H1 (cell line): Measurements from ENCODE around the gene CAMTA1. TPM values are rescaled to one million over a fixed set of nuclear protein-coding genes. Genes with fewer than 3 reads are reported as not detected.

Experiments
- CTCF ChIA-PET: fragments of 300-600 bp; sonication (Branson Sonifier 250); formaldehyde crosslinking; loops from one replicate; lab custom pipeline; 2021; ENCODE audit not compliant: partially characterized antibody; lab: Charles Lee
- POLR2A ChIA-PET: fragments of 300-600 bp; sonication (Branson Sonifier 250); formaldehyde crosslinking; loops from one replicate; lab custom pipeline; 2021; ENCODE audit warnings: inconsistent platforms; ENCODE audit not compliant: partially characterized antibody; lab: Charles Lee
- DNase-seq, 2 experiments: peaks; one replicate each; pipeline versions ENCODE4 v3.0.0 to v3.0.0-alpha.2; 2010 to 2022; ENCODE audit warnings: low spot score in 2 of 2, low read depth in 1 of 2, mixed read lengths in 1 of 2
- FAIRE-seq: peaks from 2 replicates; lab custom pipeline; 2011; peaks lifted over from hg19 to GRCh38; lab: Jason Lieb, UNC
- H2AFZ ChIP-seq: 2 replicates; pipeline ENCODE4 v1.8.1; 2012; ENCODE audit warnings: low read length, inconsistent platforms
- H2AK5ac ChIP-seq: 2 replicates; pipeline ENCODE4 v1.6.1; 2013; ENCODE audit warnings: low read depth, low read length
- H2BK120ac ChIP-seq: replicated peaks from 2 replicates; pipeline ENCODE3; 2013; ENCODE audit warnings: low read depth, low read length, inconsistent platforms
- H2BK12ac ChIP-seq: 2 replicates; pipeline ENCODE4 v1.6.1; 2013; ENCODE audit warnings: low read depth, low read length
- H2BK15ac ChIP-seq: 2 replicates; pipeline ENCODE4 v1.6.1; 2013; ENCODE audit warnings: low read length
- H2BK20ac ChIP-seq: 2 replicates; pipeline ENCODE4 v1.6.1; 2013; ENCODE audit warnings: low read length
- H2BK5ac ChIP-seq: 2 replicates; pipeline ENCODE4 v1.6.1; 2013; ENCODE audit warnings: low read depth, low read length
- H3K14ac ChIP-seq: 2 replicates; pipeline ENCODE4 v1.6.1; 2013; ENCODE audit warnings: inconsistent platforms; ENCODE audit not compliant: insufficient read length
- H3K18ac ChIP-seq: 2 replicates; pipeline ENCODE4 v1.6.1; 2013; ENCODE audit warnings: low read length; ENCODE audit errors: extremely low read depth
- H3K23ac ChIP-seq: 2 replicates; pipeline ENCODE4 v1.6.1; 2013; ENCODE audit warnings: inconsistent platforms; ENCODE audit not compliant: insufficient read length
- H3K23me2 ChIP-seq: 2 replicates; pipeline ENCODE4 v1.6.1; 2013; ENCODE audit warnings: low read depth, low read length
- H3K27ac ChIP-seq: 2 replicates; pipeline ENCODE4 v1.6.1; 2011; ENCODE audit warnings: low read depth, low read length, inconsistent platforms
- H3K27me3 ChIP-seq, 4 experiments: replicated peaks in 1 of 4; 1 replicate in 1 of 4; 2 replicates in 3 of 4; pipeline versions ENCODE4 v1.6.1 to v1.8.1; 2011 to 2013; ENCODE audit warnings: low read length in 3 of 4, mild to moderate bottlenecking in 3 of 4, inconsistent platforms in 2 of 4, mixed read lengths in 2 of 4, moderate library complexity in 1 of 4; ENCODE audit not compliant: control insufficient read depth in 3 of 4, insufficient read depth in 3 of 4; ENCODE audit errors: extremely low read depth in 1 of 4
- H3K36me3 ChIP-seq, 4 experiments: 2 replicates each; pipeline versions ENCODE4 v1.6.1 to v1.8.1; 2011 to 2013; ENCODE audit warnings: mild to moderate bottlenecking in 4 of 4, low read length in 3 of 4, moderate library complexity in 2 of 4, control low read depth in 1 of 4, inconsistent platforms in 1 of 4; ENCODE audit not compliant: insufficient read depth in 4 of 4, control insufficient read depth in 2 of 4
- H3K4ac ChIP-seq: replicated peaks from 2 replicates; pipeline ENCODE3; 2013; ENCODE audit warnings: low read length, low read depth, mixed read lengths, inconsistent platforms; ENCODE audit not compliant: insufficient read length
- H3K4me1 ChIP-seq, 4 experiments: replicated peaks in 1 of 4; 1 replicate in 1 of 4; 2 replicates in 3 of 4; pipeline versions ENCODE4 v1.6.1 to v1.8.1; 2011 to 2013; ENCODE audit warnings: low read length in 3 of 4, inconsistent platforms in 2 of 4, mixed read lengths in 1 of 4; ENCODE audit not compliant: insufficient read depth in 4 of 4, control insufficient read depth in 3 of 4
- H3K4me2 ChIP-seq, 2 experiments: 2 replicates each; pipeline versions ENCODE4 v1.6.1 to v1.8.1; 2011 to 2013; ENCODE audit warnings: low read depth in 2 of 2, low read length in 2 of 2, control low read depth in 1 of 2, inconsistent platforms in 1 of 2, mild to moderate bottlenecking in 1 of 2; ENCODE audit not compliant: insufficient read depth in 1 of 2
- H3K4me3 ChIP-seq, 4 experiments: fragments of 200-600, 300-600 bp in 1 of 4; sonication (generic), shearing (Covaris generic), sonication (Bioruptor Twin) in 1 of 4; 2 replicates each; pipeline versions ENCODE4 v1.5.1 to v1.8.1; 2011 to 2016; ENCODE audit warnings: low read length in 4 of 4, low read depth in 3 of 4, control low read depth in 2 of 4, inconsistent platforms in 2 of 4, mild to moderate bottlenecking in 2 of 4, mixed read lengths in 1 of 4, moderate library complexity in 1 of 4; ENCODE audit not compliant: insufficient read depth in 2 of 4; ENCODE audit errors: extremely low read depth in 1 of 4
- H3K56ac ChIP-seq: replicated peaks from 2 replicates; pipeline ENCODE3; 2013; ENCODE audit warnings: low read depth, mild to moderate bottlenecking, mixed read lengths, low read length, inconsistent platforms; ENCODE audit not compliant: insufficient read length
- H3K79me1 ChIP-seq: 2 replicates; pipeline ENCODE4 v1.6.1; 2013; ENCODE audit warnings: low read depth, low read length, control low read depth
- H3K79me2 ChIP-seq, 2 experiments: 2 replicates each; pipeline versions ENCODE4 v1.6.1 to v1.8.1; 2012 to 2013; ENCODE audit warnings: low read length in 2 of 2, mild to moderate bottlenecking in 2 of 2, inconsistent platforms in 1 of 2; ENCODE audit not compliant: insufficient read depth in 2 of 2, control insufficient read depth in 1 of 2
- H3K9ac ChIP-seq, 4 experiments: replicated peaks in 1 of 4; 1 replicate in 1 of 4; 2 replicates in 3 of 4; pipeline versions ENCODE4 v1.6.1 to v1.8.1; 2011 to 2013; ENCODE audit warnings: low read depth in 3 of 4, low read length in 3 of 4, control low read depth in 2 of 4, mild to moderate bottlenecking in 2 of 4, moderate library complexity in 2 of 4, inconsistent platforms in 1 of 4; ENCODE audit errors: extremely low read depth in 1 of 4
- H3K9me3 ChIP-seq, 2 experiments: 2 replicates each; pipeline versions ENCODE4 v1.6.1 to v1.8.1; 2012 to 2013; ENCODE audit warnings: mild to moderate bottlenecking in 2 of 2, moderate library complexity in 2 of 2, control low read depth in 1 of 2, inconsistent platforms in 1 of 2, low read depth in 1 of 2, low read length in 1 of 2, mixed read lengths in 1 of 2; ENCODE audit not compliant: insufficient read depth in 2 of 2
- H4K20me1 ChIP-seq, 2 experiments: replicated peaks in 1 of 2; 2 replicates each; pipeline versions ENCODE3 to v1.8.1; 2011 to 2013; ENCODE audit warnings: inconsistent platforms in 2 of 2, low read length in 2 of 2, mild to moderate bottlenecking in 1 of 2; ENCODE audit not compliant: insufficient read depth in 2 of 2, control insufficient read depth in 1 of 2
- H4K5ac ChIP-seq: 2 replicates; pipeline ENCODE4 v1.6.1; 2013; ENCODE audit warnings: low read length, low read depth, mixed read lengths, inconsistent platforms; ENCODE audit not compliant: insufficient read length
- H4K8ac ChIP-seq: 2 replicates; pipeline ENCODE4 v1.8.0; 2013; ENCODE audit warnings: mild to moderate bottlenecking, moderate library complexity, low read length, inconsistent platforms; ENCODE audit not compliant: insufficient read depth; ENCODE audit errors: extremely low read depth
- H4K91ac ChIP-seq: replicated peaks from 2 replicates; pipeline ENCODE3; 2013; ENCODE audit warnings: low read length, mixed read lengths, inconsistent platforms; ENCODE audit not compliant: insufficient read length
- CHD1 ChIP-seq: IDR thresholded peaks from 2 replicates; pipeline ENCODE4 v1.6.1; 2012; ENCODE audit warnings: low read depth, low read length, improper control_type of control experiment
- CTBP2 ChIP-seq: IDR thresholded peaks from 2 replicates; pipeline ENCODE4 v1.7.0; 2011; ENCODE audit warnings: borderline replicate concordance, mild to moderate bottlenecking, moderate library complexity, mixed read lengths, low read length; ENCODE audit not compliant: insufficient read depth, insufficient read length
- EZH2 ChIP-seq: fragments of 200-600 bp; sonication (generic); IDR thresholded peaks from 2 replicates; pipeline ENCODE4 v1.7.1; 2012; ENCODE audit warnings: low read depth, mild to moderate bottlenecking, moderate library complexity, low read length, inconsistent platforms; ENCODE audit not compliant: severe bottlenecking
- FOSL1 ChIP-seq: IDR thresholded peaks from 2 replicates; pipeline ENCODE4 v1.6.1; 2011; ENCODE audit warnings: mild to moderate bottlenecking, low read depth, low read length, moderate library complexity; ENCODE audit not compliant: insufficient read depth
- KDM4A ChIP-seq: IDR thresholded peaks from one replicate; pipeline ENCODE4 v1.7.1; 2012; ENCODE audit warnings: low read depth, mild to moderate bottlenecking, moderate library complexity, low read length, inconsistent platforms; ENCODE audit not compliant: severe bottlenecking
- WGBS, 2 experiments: shearing (Covaris generic) in 1 of 2; methylation state at CpG; one replicate each; pipeline versions ENCODE4 v1.1.6 to v1.1.7; 2013 to 2015; ENCODE audit warnings: low lambda C conversion rate in 2 of 2, mixed read lengths in 2 of 2, inconsistent platforms in 1 of 2, low coverage in 1 of 2, missing lambda C conversion rate in 1 of 2; ENCODE audit not compliant: insufficient replicate concordance in 2 of 2, insufficient coverage in 1 of 2, insufficient read length in 1 of 2; ENCODE audit errors: extremely low coverage in 1 of 2, missing lambda C conversion rate in 1 of 2; 5-methylcytosine and 5-hydroxymethylcytosine counted together
- polyA plus RNA-seq, 7 experiments: library from polyadenylated mRNA; depleted of rRNA in 3 of 7; stranded (reverse) in 5 of 7; unstranded in 2 of 7; fragments of >200 nt in 5 of 7; fragments of 200-250 nt in 2 of 7; gene quantifications; 1 replicate in 5 of 7; 2 replicates in 1 of 7; 4 replicates in 1 of 7; pipeline versions ENCODE4 v1.2.1 to v1.2.3, GENCODE V29; 2011 to 2013; ENCODE audit warnings: missing spikeins in 2 of 7, mixed read lengths in 2 of 7
- total RNA-seq: library from RNA; stranded (reverse); fragmentation: NEBNext Ultra II Directional; extraction: Animal tissue kit (Norgen Biotek cat#: 25700); gene quantifications from 2 replicates; pipeline ENCODE4 v1.2.1, GENCODE V29; 2021
- TF ChIP-seq, protein P1 (sequence below): IDR thresholded peaks from 2 replicates; pipeline ENCODE4 v1.6.1; 2011; ENCODE audit warnings: low read length, improper control_type of control experiment
- TF ChIP-seq, protein P2 (sequence below): IDR thresholded peaks from 2 replicates; pipeline ENCODE4 v1.6.1; 2011; ENCODE audit warnings: low read depth, mild to moderate bottlenecking, low read length; ENCODE audit not compliant: insufficient read depth

The CAMTA1 gene
- total and polyA plus RNA-seq, 2 of the 8 experiments (the other 6 are each of a cell fraction or from before 2014, with no cell fraction given), result 65.0 to 119 TPM

DNA sequence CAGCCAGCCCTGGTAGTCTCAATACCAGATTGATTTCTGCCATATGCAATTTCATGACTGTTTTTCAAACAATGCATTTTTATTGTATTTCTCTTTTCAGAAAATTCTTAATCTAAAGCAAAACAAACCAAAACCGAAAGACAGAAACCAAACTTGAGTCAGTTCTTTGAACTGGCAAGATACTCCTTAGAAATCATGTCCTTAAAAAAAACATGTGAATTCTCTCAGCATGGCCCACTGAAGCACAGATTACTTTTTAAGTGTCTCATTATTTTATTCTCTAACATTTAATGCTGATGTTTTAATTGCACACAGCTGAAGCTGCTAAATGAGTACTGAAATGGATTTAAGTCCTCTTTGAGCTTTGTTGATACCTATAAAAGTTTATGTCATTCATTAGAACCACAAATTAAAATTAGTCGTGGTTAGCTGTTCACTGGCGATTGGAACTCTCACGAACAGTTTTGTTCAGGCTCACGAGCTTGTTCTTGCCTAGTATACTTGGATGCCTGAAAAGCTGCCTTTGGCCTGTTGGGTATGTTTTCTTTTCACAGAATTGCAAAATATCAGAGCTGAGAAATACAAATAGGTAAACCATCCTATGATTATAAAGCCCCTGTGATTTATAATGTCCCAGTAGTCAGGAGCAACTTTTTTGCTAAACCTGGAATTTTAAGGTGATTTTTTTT is 87.5 kb downstream of the CAMTA1 start:
- H3K14ac ChIP-seq, result no peak overlapping the region
- H2BK120ac ChIP-seq, result no peak overlapping the region
- POLR2A ChIA-PET, result no interaction called here
- FAIRE-seq, result no peak
- H3K27me3 ChIP-seq, result no peaks in the 10 kb centered on the region
- no peak overlapping the region for H4K5ac ChIP-seq
- H3K56ac ChIP-seq, result no peak overlapping the region
- no peak overlapping the region for H3K9ac ChIP-seq
- H3K18ac ChIP-seq, result no peak overlapping the region
- H2BK20ac ChIP-seq, result no peak overlapping the region
- H2BK12ac ChIP-seq, result no peak overlapping the region
- H2BK5ac ChIP-seq, result no peak overlapping the region
- DNase-seq, result no peak
- no peak overlapping the region for H2BK15ac ChIP-seq
- H2AFZ ChIP-seq, result no peak overlapping the region
- no peak overlapping the region for H3K4ac ChIP-seq
- H3K4me3 ChIP-seq, result no peak overlapping the region
- H3K23ac ChIP-seq, result no peak overlapping the region
- H3K4me1 ChIP-seq, result peaks cover 2 to 16% (median 7%) of the 10 kb centered on the region in 4 experiments; a peak in 6 of 7 replicates
- H3K27ac ChIP-seq, result no peak overlapping the region
- no peaks in the 10 kb centered on the region; the same call in 1 of the 2 replicates for H3K79me1 ChIP-seq
- H3K4me2 ChIP-seq, result no peak overlapping the region
- H3K23me2 ChIP-seq, result peaks cover 2% of the 10 kb centered on the region; the same call in 1 of the 2 replicates
- H3K9me3 ChIP-seq, result no peaks in the 10 kb centered on the region
- CTCF ChIA-PET, result interaction anchor here (0.6 to 2.3 kb wide), 7 partner anchors 9 to 335 kb away, joined by 3 to 6 read pairs (median 3); no protein-coding TSS in a partner anchor
- H4K91ac ChIP-seq, result no peak overlapping the region
- whole genome bisulfite sequencing, 2 experiments, result 91% methylated on average over 5 of the region's 5 CpGs; no CpG with 5 or more reads in 1 of the 2 experiments
- no peak overlapping the region for H2AK5ac ChIP-seq
- peaks cover 4% of the 10 kb centered on the region in 2 experiments for H4K20me1 ChIP-seq
- peaks cover 0 to 28% of the 10 kb centered on the region in 2 experiments; a peak in 3 of 4 replicates for H3K79me2 ChIP-seq
- peaks cover 0 to 4% (median 1%) of the 10 kb centered on the region in 4 experiments; a peak in 2 of 8 replicates for H3K36me3 ChIP-seq
- TF ChIP-seq CTBP2, result no peak
- no peak for TF ChIP-seq FOSL1
- TF ChIP-seq, protein P1, sequence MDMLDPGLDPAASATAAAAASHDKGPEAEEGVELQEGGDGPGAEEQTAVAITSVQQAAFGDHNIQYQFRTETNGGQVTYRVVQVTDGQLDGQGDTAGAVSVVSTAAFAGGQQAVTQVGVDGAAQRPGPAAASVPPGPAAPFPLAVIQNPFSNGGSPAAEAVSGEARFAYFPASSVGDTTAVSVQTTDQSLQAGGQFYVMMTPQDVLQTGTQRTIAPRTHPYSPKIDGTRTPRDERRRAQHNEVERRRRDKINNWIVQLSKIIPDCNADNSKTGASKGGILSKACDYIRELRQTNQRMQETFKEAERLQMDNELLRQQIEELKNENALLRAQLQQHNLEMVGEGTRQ, result no peak
- no peak for TF ChIP-seq KDM4A
- TF ChIP-seq CHD1, result no peak
- TF ChIP-seq, protein P2, sequence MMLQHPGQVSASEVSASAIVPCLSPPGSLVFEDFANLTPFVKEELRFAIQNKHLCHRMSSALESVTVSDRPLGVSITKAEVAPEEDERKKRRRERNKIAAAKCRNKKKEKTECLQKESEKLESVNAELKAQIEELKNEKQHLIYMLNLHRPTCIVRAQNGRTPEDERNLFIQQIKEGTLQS, result no peak
- TF ChIP-seq EZH2, result no peak
- no peak overlapping the region for H4K8ac ChIP-seq
